ENCODE results near the gene DAGLB. TPM values are rescaled to one million over a fixed set of nuclear protein-coding genes. Genes with fewer than 3 reads are reported as not detected.

DAGLB gene
- total RNA-seq, 4 donors from 2014 or later = 9.1 to 36.3 (median 24.3) TPM

- H3K27me3 ChIP-seq = no peaks in the 10 kb centered on the region
- H3K4me3 ChIP-seq = no peak overlapping the region
- DNase-seq = no peak
- H3K4me1 ChIP-seq = peaks cover 0 to 8% (median 0%) of the 10 kb centered on the region in 4 donors
- H3K36me3 ChIP-seq = no peaks in the 10 kb centered on the region
- TF ChIP-seq POLR2A (IDR thresholded peaks at IDR 0.05) (no peak), CTCF (IDR thresholded peaks at IDR 0.05) (no peak)
- no peaks in the 10 kb centered on the region for H3K9me3 ChIP-seq
- no peak overlapping the region for H3K27ac ChIP-seq
These were observed 88.0 kb downstream of the DAGLB start for GRCh38 chr7:6359734-6360133.

Other genes with a start within 250 kb of the DAGLB start
- gene CYTH3, start 175.3 kb downstream of the DAGLB start, total RNA-seq = 10 to 100 TPM; 19.0 to 70.7 (median 45.6) TPM
- gene FAM220A, start 99.0 kb downstream of the DAGLB start, total RNA-seq = 1 to 10 TPM; 2.5 to 7.5 (median 6.2) TPM
- gene RAC1, start 73.4 kb downstream of the DAGLB start, total RNA-seq = 100 to 1,000 TPM; 104 to 201 (median 186) TPM
- gene KDELR2, start 36.2 kb upstream of the DAGLB start, total RNA-seq = 100 to 1,000 TPM in 2 of 4 donors, 10 to 100 TPM in 2; 47.9 to 156 (median 115) TPM
- gene GRID2IP, start 103.5 kb upstream of the DAGLB start, total RNA-seq = under 1 TPM in 3 of 4 donors, not detected in 1; 0.40 to 0.95 (median 0.88) TPM
- gene ZDHHC4, start 129.5 kb upstream of the DAGLB start, total RNA-seq = 10 to 100 TPM; 29.6 to 52.0 (median 44.8) TPM
- gene INTS15, start 142.1 kb upstream of the DAGLB start, total RNA-seq = 10 to 100 TPM; 34.0 to 95.7 (median 53.0) TPM
- 1 to 10 TPM; 1.1 to 8.3 (median 2.5) TPM for gene ZNF853, start 167.7 kb upstream of the DAGLB start, total RNA-seq
- 10 to 100 TPM; 21.7 to 51.2 (median 39.2) TPM for gene ZNF316, start 189.4 kb upstream of the DAGLB start, total RNA-seq